GM20431 (cell line): ENCODE measurements around the gene TYW3.

Experiments used
- in situ Hi-C: fragments of 300-500 bp; cut with MseI, MboI; formaldehyde crosslinking; loops from one replicate; pipeline ENCODE4 v1.15.0; 2020; ENCODE audit warnings: low sequenced_read_pairs; ENCODE audit not compliant: unreplicated experiment

TYW3 gene

DNA sequence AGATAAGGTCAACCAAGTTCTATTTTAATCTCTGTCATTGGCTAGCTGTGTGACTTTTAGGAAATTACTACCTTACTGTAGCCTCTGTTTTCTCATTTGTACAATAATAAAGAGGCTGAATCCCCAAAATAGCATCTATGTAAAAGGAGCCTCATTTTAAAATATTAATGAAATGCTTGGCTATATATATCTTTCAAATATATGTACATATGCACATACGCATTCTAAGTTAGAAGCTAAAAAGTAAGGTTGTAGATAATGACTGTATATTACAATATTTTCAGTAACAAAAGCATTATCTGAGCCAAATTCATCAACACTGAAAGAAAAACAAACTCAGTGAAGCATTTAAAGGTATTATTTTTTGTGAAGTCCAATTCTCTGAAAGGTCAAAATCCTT is 44.6 kb downstream of the TYW3 start:
- in situ Hi-C loops: loop anchor here (10.0 kb wide), 1 partner anchor 427 kb away; no protein-coding TSS in a partner anchor

DNA sequence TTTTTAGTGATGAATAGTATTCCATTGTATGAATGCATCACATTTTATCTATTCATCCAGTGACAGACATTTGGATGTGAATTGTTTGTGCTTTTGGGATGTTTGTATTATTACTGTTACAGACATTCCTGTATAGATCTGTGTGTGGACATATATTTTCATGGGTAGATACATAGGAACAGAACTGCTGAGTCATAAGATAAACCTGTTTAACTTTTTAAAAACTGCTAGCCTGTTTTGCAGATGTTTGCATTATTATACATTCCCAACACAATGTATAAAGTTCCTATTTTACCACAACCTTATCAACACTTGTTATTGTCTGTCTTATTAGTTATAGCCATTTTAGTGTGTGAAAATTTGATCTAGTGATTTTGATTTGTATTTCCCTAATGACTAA is 46.8 kb downstream of the TYW3 start:
- in situ Hi-C loops: loop anchor here (10.0 kb wide), 1 partner anchor 425 kb away; no protein-coding TSS in a partner anchor

DNA sequence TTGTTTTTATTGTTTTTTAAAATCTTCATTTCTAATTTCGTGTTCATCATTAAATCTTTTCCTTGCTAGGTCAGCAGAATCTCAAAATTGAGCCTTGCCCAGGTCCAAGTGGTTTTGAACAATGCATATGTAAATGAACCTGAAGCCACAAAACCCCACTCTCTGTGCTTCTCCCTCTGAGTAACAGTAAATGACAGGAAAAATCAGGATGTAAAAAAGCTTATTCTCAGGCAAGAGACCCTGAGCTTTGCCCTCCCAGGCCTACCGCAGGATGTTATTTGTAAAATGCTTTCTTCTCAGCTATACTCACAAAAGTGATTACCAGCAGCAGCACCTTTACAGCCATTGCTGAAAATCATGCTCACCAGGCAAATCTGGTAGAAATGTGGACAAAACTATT is 47.6 kb downstream of the TYW3 start:
- in situ Hi-C loops: no loop called here

DNA sequence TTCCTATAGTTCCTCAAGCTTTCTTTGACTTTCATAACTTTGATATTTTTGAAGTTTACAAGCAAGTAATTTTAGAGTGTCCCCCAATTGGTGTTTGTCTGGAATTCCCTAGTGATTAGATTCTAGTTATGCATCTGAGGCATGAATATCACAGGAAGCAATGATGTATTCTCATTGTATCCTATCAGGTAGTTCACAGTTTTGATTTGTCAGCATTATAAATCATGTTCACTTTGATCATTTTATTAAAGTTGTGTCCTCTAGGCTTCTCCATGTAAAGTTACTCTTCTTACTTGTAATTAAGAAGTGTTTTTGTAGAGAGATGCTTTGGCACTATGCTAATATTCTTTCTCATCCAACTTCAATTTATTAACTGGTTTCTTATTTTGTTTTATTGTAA is 53.0 kb downstream of the TYW3 start:
- in situ Hi-C loops: no loop called here

DNA sequence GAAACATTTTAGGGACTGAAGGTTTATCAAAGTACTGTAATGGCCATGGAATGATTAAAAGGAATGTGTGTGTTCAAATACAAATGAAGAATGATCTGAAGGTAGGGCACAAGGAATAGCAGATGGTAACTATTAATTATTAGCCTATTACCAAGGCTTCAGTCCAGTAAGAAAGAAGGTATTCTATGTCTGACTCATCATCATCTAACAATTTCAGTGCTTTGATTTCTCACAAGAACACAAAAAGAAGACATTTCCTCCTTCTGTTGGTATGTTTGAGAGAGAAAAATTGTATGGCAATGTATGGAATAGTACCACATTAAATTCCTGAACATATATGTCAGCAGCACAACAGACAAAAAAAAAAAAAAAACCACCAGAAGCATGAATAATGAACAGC is 57.5 kb downstream of the TYW3 start:
- in situ Hi-C loops: no loop called here

DNA sequence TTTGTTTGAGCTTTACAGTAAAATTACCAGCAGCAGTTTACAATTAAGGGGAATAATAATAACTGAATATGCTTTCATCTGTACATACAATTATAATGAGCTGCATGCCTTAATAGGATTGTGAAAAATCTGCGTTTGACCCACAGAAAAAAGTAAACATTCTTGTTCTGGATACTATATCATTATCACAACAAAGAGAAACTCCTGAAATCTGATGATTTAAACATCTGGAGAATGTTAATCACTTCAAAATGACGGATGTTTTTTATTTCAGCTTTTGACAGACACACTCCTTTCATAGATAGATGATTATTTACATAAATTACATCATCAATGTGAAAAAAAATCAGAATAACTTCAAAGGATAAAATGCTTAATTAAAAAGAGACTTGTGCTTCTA is 58.5 kb downstream of the TYW3 start:
- in situ Hi-C loops: no loop called here

DNA sequence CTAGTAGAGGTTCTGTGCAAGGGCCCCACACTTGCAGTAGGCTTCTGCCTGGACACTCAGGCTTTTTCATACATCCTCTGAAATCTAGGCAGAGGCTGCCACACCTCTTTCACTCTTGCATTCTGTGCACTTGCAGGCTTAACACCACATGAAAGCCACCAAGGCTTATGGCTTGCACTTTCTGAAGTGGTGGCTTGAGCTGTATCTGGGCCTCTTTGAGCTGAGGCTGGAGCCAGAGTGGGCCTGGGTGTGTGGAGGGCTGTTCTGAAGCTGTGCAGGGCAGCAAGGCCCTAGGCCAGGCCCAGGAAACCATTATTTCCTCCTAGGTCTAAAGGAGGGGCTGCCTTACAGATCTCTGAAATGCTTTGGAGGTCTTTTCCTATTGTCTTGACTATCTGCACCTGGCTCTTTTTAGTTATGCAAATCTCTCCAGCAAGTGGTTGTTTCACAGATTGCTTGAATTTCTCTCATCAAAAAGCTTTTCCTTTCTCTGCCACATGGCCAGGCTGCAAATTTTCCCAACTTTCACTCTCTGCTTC is 66.2 kb downstream of the TYW3 start:
- in situ Hi-C loops: no loop called here

DNA sequence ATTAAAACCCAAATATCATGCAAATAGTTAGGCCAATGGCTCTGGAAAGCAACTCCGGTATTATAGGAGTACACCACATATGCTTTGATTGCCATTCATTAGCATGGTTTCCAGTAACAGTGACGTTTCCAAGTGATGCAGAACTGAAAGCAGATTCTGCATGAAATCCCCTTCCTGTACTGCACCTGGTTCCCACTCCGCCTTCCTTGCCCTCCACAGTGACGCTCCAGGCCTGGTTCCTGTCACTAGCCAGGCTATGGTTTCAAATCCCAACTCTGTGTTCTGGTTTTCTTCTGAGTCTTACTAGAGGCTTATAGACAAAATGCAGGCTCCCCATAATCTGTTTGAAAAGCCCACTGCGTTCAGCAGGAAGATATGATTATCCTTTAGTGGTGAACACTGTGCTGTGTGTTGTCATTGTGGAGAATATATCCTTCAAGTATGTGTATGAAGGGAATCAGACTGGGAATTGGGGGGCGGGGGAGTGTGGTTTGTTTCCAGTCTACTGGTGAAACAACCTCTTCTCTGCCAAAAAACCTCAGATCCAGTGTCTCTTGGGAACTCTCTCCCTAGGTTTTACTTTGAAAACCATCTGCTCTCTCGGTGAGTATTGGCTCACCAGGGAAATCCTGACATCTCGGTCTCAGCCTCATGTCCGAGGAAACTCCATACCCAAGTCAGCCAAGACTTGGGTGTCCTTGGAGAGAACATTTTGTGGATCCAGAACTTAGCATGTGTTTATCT is 78.7 kb downstream of the TYW3 start:
- in situ Hi-C loops: no loop called here

DNA sequence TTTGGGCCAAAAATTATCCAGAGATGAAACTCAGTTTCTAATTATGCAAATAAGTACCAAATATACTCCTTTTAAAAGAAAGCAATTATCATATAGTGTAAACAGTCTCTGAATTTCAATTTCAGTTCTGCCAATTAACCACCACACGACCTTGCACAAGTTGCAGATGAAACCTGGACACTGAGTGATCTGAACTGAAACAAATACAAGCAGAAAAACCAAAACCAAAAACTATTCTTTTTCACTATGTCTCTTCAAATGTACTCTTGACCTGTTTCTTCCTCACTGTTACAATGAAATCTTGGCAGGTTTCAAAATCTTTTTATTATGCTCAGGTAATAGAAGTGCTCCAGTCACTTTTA is 79.2 kb downstream of the TYW3 start:
- in situ Hi-C loops: no loop called here
